ENCODE measurements around the gene PDE7B.
"Not testable (repeated sequence)": the region's sequence is repeated elsewhere in the genome, so short reads cannot be mapped to it uniquely, and the experiment has no call there.

DNA sequence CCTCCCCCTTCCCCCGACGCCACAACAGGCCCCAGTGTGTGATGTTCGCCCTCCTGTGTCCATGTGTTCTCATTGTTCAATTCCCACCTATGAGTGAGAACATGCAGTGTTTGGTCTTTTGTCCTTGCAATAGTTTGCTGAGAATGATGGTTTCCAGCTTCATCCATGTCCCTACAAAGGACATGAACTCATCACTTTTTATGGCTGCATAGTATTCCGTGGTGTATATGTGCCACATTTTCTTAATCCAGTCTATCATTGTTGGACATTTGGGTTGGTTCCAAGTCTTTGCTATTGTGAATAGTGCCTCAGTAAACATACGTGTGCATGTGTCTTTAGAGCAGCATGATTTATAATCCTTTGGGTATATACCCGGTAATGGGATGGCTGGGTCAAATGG, 287.6 kb downstream of the PDE7B start:
- TF ChIP-seq POLR2AphosphoS5 (IDR thresholded peaks at IDR 0.05); POLR2A (IDR thresholded peaks at IDR 0.05; ENCODE audit: low read depth): not testable (repeated sequence)
- TF ChIP-seq, protein P1, sequence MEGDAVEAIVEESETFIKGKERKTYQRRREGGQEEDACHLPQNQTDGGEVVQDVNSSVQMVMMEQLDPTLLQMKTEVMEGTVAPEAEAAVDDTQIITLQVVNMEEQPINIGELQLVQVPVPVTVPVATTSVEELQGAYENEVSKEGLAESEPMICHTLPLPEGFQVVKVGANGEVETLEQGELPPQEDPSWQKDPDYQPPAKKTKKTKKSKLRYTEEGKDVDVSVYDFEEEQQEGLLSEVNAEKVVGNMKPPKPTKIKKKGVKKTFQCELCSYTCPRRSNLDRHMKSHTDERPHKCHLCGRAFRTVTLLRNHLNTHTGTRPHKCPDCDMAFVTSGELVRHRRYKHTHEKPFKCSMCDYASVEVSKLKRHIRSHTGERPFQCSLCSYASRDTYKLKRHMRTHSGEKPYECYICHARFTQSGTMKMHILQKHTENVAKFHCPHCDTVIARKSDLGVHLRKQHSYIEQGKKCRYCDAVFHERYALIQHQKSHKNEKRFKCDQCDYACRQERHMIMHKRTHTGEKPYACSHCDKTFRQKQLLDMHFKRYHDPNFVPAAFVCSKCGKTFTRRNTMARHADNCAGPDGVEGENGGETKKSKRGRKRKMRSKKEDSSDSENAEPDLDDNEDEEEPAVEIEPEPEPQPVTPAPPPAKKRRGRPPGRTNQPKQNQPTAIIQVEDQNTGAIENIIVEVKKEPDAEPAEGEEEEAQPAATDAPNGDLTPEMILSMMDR (IDR thresholded peaks at IDR 0.05), result not testable (repeated sequence)
